A673 (cell line): ENCODE measurements around the gene MAGI1.

Experiments
- EZH2 ChIP-seq: fragments of 200-600 bp; sonication (generic); IDR thresholded peaks from 2 replicates; pipeline ENCODE4 v1.6.1; 2017; ENCODE audit warnings: borderline replicate concordance, low read depth, mild to moderate bottlenecking, mixed read lengths, antibody characterized with exemption, low read length; ENCODE audit not compliant: poor library complexity, severe bottlenecking
- TF ChIP-seq, protein P1 (sequence below): fragments of 300-800, 200-600 bp; sonication (generic); conservative IDR thresholded peaks from 2 replicates; pipeline ENCODE4 v1.5.1; 2017; ENCODE audit warnings: low read depth, mild to moderate bottlenecking, antibody characterized with exemption, low read length, moderate library complexity, mixed read lengths

- TF ChIP-seq, protein P1, sequence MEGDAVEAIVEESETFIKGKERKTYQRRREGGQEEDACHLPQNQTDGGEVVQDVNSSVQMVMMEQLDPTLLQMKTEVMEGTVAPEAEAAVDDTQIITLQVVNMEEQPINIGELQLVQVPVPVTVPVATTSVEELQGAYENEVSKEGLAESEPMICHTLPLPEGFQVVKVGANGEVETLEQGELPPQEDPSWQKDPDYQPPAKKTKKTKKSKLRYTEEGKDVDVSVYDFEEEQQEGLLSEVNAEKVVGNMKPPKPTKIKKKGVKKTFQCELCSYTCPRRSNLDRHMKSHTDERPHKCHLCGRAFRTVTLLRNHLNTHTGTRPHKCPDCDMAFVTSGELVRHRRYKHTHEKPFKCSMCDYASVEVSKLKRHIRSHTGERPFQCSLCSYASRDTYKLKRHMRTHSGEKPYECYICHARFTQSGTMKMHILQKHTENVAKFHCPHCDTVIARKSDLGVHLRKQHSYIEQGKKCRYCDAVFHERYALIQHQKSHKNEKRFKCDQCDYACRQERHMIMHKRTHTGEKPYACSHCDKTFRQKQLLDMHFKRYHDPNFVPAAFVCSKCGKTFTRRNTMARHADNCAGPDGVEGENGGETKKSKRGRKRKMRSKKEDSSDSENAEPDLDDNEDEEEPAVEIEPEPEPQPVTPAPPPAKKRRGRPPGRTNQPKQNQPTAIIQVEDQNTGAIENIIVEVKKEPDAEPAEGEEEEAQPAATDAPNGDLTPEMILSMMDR = 0 out of 2 replicates have a peak, but pooled peaks have one; percentile 23
- no peak for TF ChIP-seq EZH2
These were observed 612.8 kb downstream of the MAGI1 start for GRCh38 chr3:65425880-65426279.
